ENCODE data around the gene KCNMB1. TPM values are rescaled to one million over a fixed set of nuclear protein-coding genes. Genes with fewer than 3 reads are reported as not detected.

KCNMB1 gene
- total RNA-seq, 1 donor from 2014 or later = not detected

DNA sequence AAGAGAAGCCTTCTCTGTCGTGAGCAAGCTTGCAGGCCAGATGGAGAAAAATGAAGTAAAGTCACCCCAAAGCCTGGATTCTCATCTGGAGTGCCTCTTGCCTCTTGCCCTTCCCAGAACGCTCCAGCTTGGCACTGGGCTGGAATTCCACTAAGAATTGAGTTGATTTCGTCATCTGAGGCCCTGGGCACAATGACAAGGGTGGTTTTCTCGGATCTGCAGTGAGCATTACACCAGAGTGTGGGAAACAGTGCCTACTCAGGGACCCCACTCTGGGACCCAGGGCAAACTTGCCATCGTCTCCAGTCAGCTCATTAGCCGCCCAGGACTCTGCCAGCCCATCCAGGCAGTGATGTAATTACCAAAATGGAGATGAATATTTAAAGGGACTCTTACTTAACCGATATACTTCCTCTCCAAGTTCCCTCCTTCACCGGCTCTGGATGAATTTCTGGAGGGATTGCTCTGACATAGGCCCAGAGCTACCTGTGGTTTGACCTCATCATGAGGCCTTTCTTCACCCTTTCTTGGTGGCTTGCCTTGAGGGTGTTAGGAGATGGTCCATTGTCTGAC, 46.9 kb downstream of the KCNMB1 start:
- intact Hi-C loops (cut with micrococcal nuclease) = no loop called here

DNA sequence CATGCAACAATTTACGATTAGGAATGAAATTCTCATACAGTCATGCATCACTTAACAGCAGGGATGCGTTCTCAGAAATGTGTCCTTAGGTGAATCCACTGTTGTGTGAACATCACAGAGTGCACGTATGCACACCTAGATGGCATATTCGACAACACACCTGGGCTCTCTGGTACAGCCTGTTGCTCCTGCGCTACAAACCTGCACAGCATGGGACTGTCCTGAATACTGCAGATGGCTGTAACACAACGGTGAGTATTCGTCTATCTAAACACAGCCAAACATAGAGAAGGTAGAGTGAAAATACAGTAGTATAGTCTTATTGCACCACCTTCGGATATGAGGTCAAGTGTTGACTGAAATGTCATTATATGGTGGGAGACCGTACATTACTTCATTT, 47.6 kb downstream of the KCNMB1 start:
- intact Hi-C loops (cut with micrococcal nuclease) = no loop called here

DNA sequence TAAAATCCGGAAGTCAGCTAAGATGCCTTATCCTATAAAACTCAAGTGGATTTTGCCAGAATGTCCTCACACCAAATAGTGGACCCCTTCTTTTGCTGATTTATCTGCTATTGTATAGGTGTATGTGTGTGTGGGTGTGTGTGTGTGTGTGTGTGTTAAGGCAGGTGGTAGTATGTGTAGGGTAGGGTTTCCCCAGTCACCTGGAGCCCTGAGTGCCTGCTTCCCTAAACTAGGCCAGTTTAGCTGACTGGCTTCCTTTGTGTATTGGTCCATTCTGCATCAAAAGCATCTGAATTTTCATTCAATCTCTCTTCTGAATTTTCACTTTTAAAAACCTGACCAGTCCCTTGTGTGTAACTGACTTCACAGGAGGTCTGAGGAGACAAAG, 49.4 kb downstream of the KCNMB1 start:
- intact Hi-C loops (cut with micrococcal nuclease) = loop anchor here (1.0 to 2.0 kb wide), 4 partner anchors 65 to 113 kb away; no protein-coding TSS in a partner anchor

- intact Hi-C loops (cut with micrococcal nuclease) = loop anchor here (1.0 to 2.0 kb wide), 4 partner anchors 65 to 113 kb away; no protein-coding TSS in a partner anchor
Observed at GRCh38 chr5:170338933-170339779, 50.0 kb downstream of the KCNMB1 start.

GRCh38 chr5:170338291-170338690, 50.9 kb downstream of the KCNMB1 start:
- intact Hi-C loops (cut with micrococcal nuclease) = loop anchor here (2.0 kb wide), 1 partner anchor 83 kb away; no protein-coding TSS in a partner anchor

DNA sequence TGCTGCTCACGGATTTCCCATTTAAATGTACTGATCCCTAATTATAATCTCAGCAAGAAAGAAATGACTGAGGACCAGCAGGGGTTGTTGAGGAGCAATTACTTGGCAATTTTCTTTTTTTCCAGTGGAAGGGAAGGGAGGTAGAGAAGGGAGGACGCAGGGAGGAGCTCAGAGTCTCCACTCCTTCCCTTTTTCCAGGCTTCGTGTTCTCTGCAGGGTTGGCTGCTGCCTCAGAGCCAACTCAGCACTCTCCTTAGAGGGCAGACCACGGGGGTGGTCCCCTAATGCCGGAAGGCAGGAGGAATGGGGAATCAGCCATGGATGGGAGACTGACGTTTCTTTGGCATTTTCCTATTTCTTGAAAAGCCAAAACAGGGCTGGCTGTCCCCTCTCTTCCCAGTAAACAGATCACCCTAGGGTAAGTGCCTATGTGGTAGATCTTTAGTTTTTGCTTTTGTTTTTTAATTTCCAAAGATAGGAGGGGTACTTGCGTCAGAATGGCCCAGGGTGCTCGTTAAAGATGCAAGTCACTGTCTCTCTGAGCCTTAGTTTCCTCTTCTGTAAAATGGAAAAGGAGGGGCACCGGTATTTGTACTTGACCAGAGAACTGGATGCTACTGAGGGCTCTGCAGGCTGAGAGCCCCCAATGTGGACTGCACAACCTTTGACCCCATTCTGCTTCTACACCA, 52.0 kb downstream of the KCNMB1 start:
- intact Hi-C loops (cut with micrococcal nuclease) = no loop called here

- intact Hi-C loops (cut with micrococcal nuclease) = no loop called here
Observed at GRCh38 chr5:170336065-170336464, 53.1 kb downstream of the KCNMB1 start.

DNA sequence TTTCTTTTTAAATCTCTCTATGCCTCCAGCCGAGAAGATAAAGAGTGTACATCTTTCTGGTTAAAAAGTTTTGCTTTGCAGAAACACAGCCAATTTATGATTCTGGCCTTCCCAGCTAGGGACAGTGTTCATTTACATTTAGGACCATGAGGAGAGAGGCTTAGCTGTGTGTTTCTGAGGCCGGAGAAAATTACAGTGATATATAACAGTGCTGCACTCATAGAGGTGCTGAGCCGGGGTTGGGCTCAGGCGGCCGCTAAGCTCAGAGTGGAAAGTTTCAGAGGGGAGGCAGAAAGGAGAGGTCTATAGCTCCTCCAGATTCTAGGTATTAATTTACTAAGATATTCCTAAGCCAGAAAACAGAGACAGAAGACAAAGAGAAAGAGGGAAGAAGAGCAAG, 54.5 kb downstream of the KCNMB1 start:
- intact Hi-C loops (cut with micrococcal nuclease) = no loop called here

- intact Hi-C loops (cut with micrococcal nuclease) = no loop called here
Observed at GRCh38 chr5:170333161-170333910, 55.8 kb downstream of the KCNMB1 start.

- intact Hi-C loops (cut with micrococcal nuclease) = no loop called here
Observed at GRCh38 chr5:170332058-170332457, 57.1 kb downstream of the KCNMB1 start.

DNA sequence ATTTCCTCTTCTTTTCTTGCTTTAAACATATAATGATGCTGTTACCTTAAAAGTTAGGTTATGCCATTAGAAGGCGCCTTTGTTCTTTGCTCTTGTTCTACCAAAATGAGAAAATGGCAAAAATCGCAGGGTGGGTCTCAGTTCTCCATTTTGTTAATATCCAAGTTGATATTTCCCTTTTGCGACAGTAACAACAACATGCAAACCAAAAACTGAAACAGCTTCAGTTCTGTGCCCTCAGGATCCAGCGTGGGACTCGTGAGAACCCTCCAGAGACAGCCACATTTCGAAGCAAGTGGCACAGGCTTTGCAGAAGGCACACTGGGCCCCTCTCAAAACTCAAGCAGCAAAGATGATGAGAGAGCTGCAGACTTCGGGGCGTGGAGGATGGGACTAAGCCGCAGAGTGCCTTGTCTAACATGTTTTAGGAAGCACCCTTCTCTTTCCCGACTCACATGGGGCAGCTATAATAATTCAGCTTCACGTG, 58.6 kb downstream of the KCNMB1 start:
- intact Hi-C loops (cut with micrococcal nuclease) = loop anchor here (1.0 kb wide), 6 partner anchors 17 to 62 kb away; partner anchors contain the start of gene LCP2

GRCh38 chr5:170329524-170329923, 59.6 kb downstream of the KCNMB1 start:
- intact Hi-C loops (cut with micrococcal nuclease) = no loop called here

DNA sequence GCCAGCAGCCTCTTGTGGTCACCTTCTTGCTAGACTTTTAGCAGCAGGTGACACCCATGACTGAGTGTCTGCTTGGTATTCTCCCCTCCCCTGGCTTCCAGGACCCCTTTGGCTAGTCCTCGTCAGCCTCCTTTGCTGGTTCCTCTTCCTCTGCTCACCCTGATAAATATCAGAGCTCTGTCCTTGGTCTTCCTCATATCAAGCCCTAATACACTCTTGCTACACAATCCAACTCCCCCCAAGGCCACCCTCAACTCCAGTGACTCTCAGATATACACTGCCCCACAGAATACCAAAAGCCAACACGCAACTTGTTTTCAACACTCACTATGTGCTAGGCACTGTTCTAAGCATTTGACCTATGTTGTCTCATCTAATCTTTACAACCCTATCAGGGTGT, 61.3 kb downstream of the KCNMB1 start:
- intact Hi-C loops (cut with micrococcal nuclease) = no loop called here

- intact Hi-C loops (cut with micrococcal nuclease) = no loop called here
Observed at GRCh38 chr5:170327168-170327567, 62.0 kb downstream of the KCNMB1 start.

Other genes with a start within 250 kb of the KCNMB1 start
- not detected in 2 replicates for gene C5orf58, start 156.4 kb downstream of the KCNMB1 start, total RNA-seq
- 380 and 381 TPM in 2 replicates for gene LCP2, start 91.6 kb downstream of the KCNMB1 start, total RNA-seq
- gene KCNIP1, start 114.7 kb upstream of the KCNMB1 start, total RNA-seq = not detected in 2 replicates

Data from T-helper 2 cell treated with Interferon-gamma antibody and Interleukin-4, amounts not matched to agents 100 ng/mL and 5 ng/mL, for 36 hours (primary cell).